K562 (cell line): ENCODE measurements around the gene HOXD9. TPM values are rescaled to one million over a fixed set of nuclear protein-coding genes. Genes with fewer than 3 reads are reported as not detected.
A peak's percentile ranks its signal among the peaks of the same experiment; 100 is the strongest.

Source experiments
- ATAC-seq: fragments of 200-7000 bp; cut with Tn5 transposase; 3 replicates; pipeline ENCODE4 v1.9.1; 2020; ENCODE audit warnings: moderate library complexity
- BruUV-seq: library from RNA; stranded (reverse); fragments of 400-500 nt; replicated peaks from 2 replicates; lab custom pipeline; 2021; lab: Mats Ljungman, UMichigan
- CTCF ChIA-PET: fragments of 300-600 bp; formaldehyde crosslinking; extraction: SDS; loops from one replicate; lab custom pipeline; 2021; ENCODE audit warnings: low intra/inter-chr PET ratio; lab: Yijun Ruan, JAX
- POLR2A ChIA-PET: fragments of 300-600, 350-650 bp; sonication (Branson Sonifier 250); formaldehyde crosslinking; extraction: SDS; loops from one replicate; lab custom pipeline; 2021; ENCODE audit warnings: antibody characterized with exemption, inconsistent platforms; lab: Yijun Ruan, JAX
- DNase-seq, 4 experiments: peaks; one replicate each; pipeline versions ENCODE4 v3.0.0 to v3.0.0-alpha.2; 2011 to 2018; ENCODE audit warnings: low spot score in 3 of 4, mixed read lengths in 3 of 4; ENCODE audit errors: extremely low read depth in 1 of 4
- FAIRE-seq: peaks from 2 replicates; lab custom pipeline; 2011; peaks lifted over from hg19 to GRCh38; lab: Jason Lieb, UNC
- H2AFZ ChIP-seq: 2 replicates; pipeline ENCODE4 v1.6.0; 2011; ENCODE audit warnings: low read depth, low read length, control low read depth, inconsistent platforms
- H3K27ac ChIP-seq: fragments of 200-600 bp; 3 replicates; pipeline ENCODE4 v1.8.0; 2011; ENCODE audit warnings: low read depth, mild to moderate bottlenecking, control low read depth, inconsistent platforms, low read length, moderate library complexity, mixed read lengths; ENCODE audit errors: extremely low read depth
- H3K27me3 ChIP-seq, 2 experiments: fragments of 300-600 bp in 1 of 2; 2 replicates in 1 of 2; 3 replicates in 1 of 2; pipeline versions ENCODE4 v1.6.0 to v1.8.0; 2011; ENCODE audit warnings: inconsistent platforms in 2 of 2, low read length in 2 of 2, mild to moderate bottlenecking in 1 of 2, mixed read lengths in 1 of 2, moderate library complexity in 1 of 2; ENCODE audit not compliant: control insufficient read depth in 2 of 2, insufficient read depth in 2 of 2
- H3K36me3 ChIP-seq: fragments of 300-600 bp; 3 replicates; pipeline ENCODE4 v1.8.0; 2011; ENCODE audit warnings: mild to moderate bottlenecking, low read length, inconsistent platforms; ENCODE audit not compliant: control insufficient read depth, insufficient read depth
- H3K4me1 ChIP-seq, 2 experiments: fragments of 200-600 bp in 1 of 2; replicated peaks in 1 of 2; 2 replicates in 1 of 2; 3 replicates in 1 of 2; pipeline versions ENCODE4 v1.5.1 to v1.8.0; 2011; ENCODE audit warnings: inconsistent platforms in 2 of 2, low read length in 2 of 2, mild to moderate bottlenecking in 1 of 2, mixed read lengths in 1 of 2, moderate library complexity in 1 of 2; ENCODE audit not compliant: control insufficient read depth in 2 of 2, insufficient read depth in 2 of 2
- H3K4me2 ChIP-seq: 2 replicates; pipeline ENCODE4 v1.6.1; 2011; ENCODE audit warnings: low read length, control low read depth, inconsistent platforms, mixed read lengths; ENCODE audit not compliant: insufficient read depth
- H3K4me3 ChIP-seq: fragments of 200-600 bp; sonication (generic), shearing (Covaris generic); 2 replicates; pipeline ENCODE4 v1.5.1; 2016; ENCODE audit warnings: control low read depth, inconsistent platforms
- H3K79me2 ChIP-seq: fragments of 200-600 bp; 3 replicates; pipeline ENCODE4 v1.8.0; 2011; ENCODE audit warnings: low read length, inconsistent platforms; ENCODE audit not compliant: control insufficient read depth, insufficient read depth
- H3K9ac ChIP-seq, 2 experiments: 2 replicates each; pipeline versions ENCODE4 v1.6.0 to v1.6.1; 2011; ENCODE audit warnings: low read depth in 2 of 2, low read length in 2 of 2, control low read depth in 1 of 2, inconsistent platforms in 1 of 2, mild to moderate bottlenecking in 1 of 2, mixed read lengths in 1 of 2; ENCODE audit not compliant: insufficient read depth in 1 of 2
- H3K9me1 ChIP-seq: one replicate; pipeline ENCODE4 v1.6.0; 2011; ENCODE audit warnings: inconsistent platforms, mild to moderate bottlenecking, low read length, moderate library complexity; ENCODE audit not compliant: control insufficient read depth, insufficient read depth
- H3K9me3 ChIP-seq: replicated peaks from 2 replicates; pipeline ENCODE4 v1.5.1; 2011; ENCODE audit warnings: low read depth, low read length, inconsistent platforms; ENCODE audit not compliant: control insufficient read depth, insufficient read depth
- H4K20me1 ChIP-seq: replicated peaks from 2 replicates; pipeline ENCODE4 v1.6.1; 2011; ENCODE audit warnings: low read length, inconsistent platforms, mixed read lengths; ENCODE audit not compliant: control insufficient read depth, insufficient read depth
- ERF ChIP-seq: fragments of 450-650 bp; formaldehyde crosslinking; IDR thresholded peaks from 2 replicates; pipeline ENCODE4 v1.4.0; 2020; ENCODE audit warnings: mild to moderate bottlenecking, mixed read lengths
- GABPA ChIP-seq: fragments of 200-800 bp; sonication (Bioruptor generic); conservative IDR thresholded peaks from 2 replicates; pipeline ENCODE4 v1.6.1; 2016; ENCODE audit warnings: low read depth, missing genetic modification characterization, missing compliant biosample characterization
- KDM2B ChIP-seq: fragments of 250-450 bp; sonication (Bioruptor Pico); IDR thresholded peaks from 2 replicates; pipeline ENCODE4 v1.8.0; 2021; ENCODE audit warnings: mild to moderate bottlenecking, moderate library complexity
- LARP7 ChIP-seq: fragments of 450-650 bp; IDR thresholded peaks from 2 replicates; pipeline ENCODE4 v1.6.1; 2016
- MGA ChIP-seq: fragments of 450-650 bp; IDR thresholded peaks from 2 replicates; pipeline ENCODE4 v1.6.1; 2016; ENCODE audit warnings: mild to moderate bottlenecking, moderate library complexity
- NR3C1 ChIP-seq: sonication (generic); formaldehyde crosslinking; IDR thresholded peaks from 2 replicates; pipeline ENCODE4 v1.8.1; 2022; ENCODE audit warnings: missing genetic modification reagents
- NR4A1 ChIP-seq, 2 experiments: fragments of 250-450 bp in 1 of 2; fragments of 450-650 bp in 1 of 2; sonication (Bioruptor Pico) in 1 of 2; IDR thresholded peaks; 2 replicates each; pipeline versions ENCODE4 v1.4.0 to v1.6.1; 2016 to 2020; ENCODE audit warnings: mild to moderate bottlenecking in 2 of 2, missing compliant biosample characterization in 1 of 2, missing genetic modification characterization in 1 of 2, moderate library complexity in 1 of 2
- WGBS: fragments of 100-300 bp; shearing (Covaris generic); methylation state at CpG from one replicate; pipeline ENCODE4 v1.1.6; 2016; ENCODE audit warnings: low coverage, mixed read lengths; ENCODE audit not compliant: insufficient coverage; ENCODE audit errors: missing lambda C conversion rate; 5-methylcytosine and 5-hydroxymethylcytosine counted together
- in situ Hi-C: fragments of 300-500 bp; cut with MboI; formaldehyde crosslinking; loops from 4 replicates; pipeline ENCODE4 v1.15.0; 2018; ENCODE audit warnings: inconsistent platforms, mixed read lengths
- intact Hi-C: fragments of 100-400 bp; cut with micrococcal nuclease; formaldehyde crosslinking; loops from 2 replicates; pipeline ENCODE4 v1.14.2; 2022
- polyA plus RNA-seq, 8 experiments: library from polyadenylated mRNA; depleted of rRNA in 4 of 8; stranded (reverse) in 5 of 8; unstranded in 3 of 8; fragments of >200 nt; fragmentation: Nextera tagmentation in 2 of 8; fragmentation: Illumina TruSeq in 1 of 8; extraction: Ambion mirVana in 2 of 8; extraction: Trizol in 1 of 8; gene quantifications; 2 replicates each; pipeline versions ENCODE4 v1.2.1 to v1.2.3, GENCODE V29; 2011 to 2014; ENCODE audit warnings: inconsistent platforms in 1 of 8, missing spikeins in 1 of 8
- total RNA-seq, 7 experiments: library from RNA; depleted of rRNA in 6 of 7; stranded (reverse); fragments of >200 nt in 6 of 7; fragmentation: Illumina TruSeq in 2 of 7; extraction: Trizol in 2 of 7; gene quantifications; 2 replicates each; pipeline versions ENCODE4 v1.2.1 to v1.2.3, GENCODE V29; 2011 to 2021; ENCODE audit warnings: low replicate concordance in 1 of 7

HOXD9 gene
- total and polyA plus RNA-seq, 9 of the 15 experiments (the other 6 are each of a cell fraction or from before 2014, with no cell fraction given) = not detected

- BruUV-seq = no TSS peak
- in situ Hi-C loops = loop anchor here (10.0 to 25.0 kb wide), 2 partner anchors 656 to 1043 kb away; no protein-coding TSS in a partner anchor
- CTCF ChIA-PET = interaction anchor here (0.6 to 3.8 kb wide), 7 partner anchors 9 to 1331 kb away, joined by 3 to 36 read pairs (median 3); no protein-coding TSS in a partner anchor
- Histone ChIP-seq H4K20me1 (peaks cover 4% of the 10 kb centered on the region; the same call in 1 of the 2 replicates), H3K9me1 (no peaks in the 10 kb centered on the region), H3K4me1 (peaks cover under 1 to 34% of the 10 kb centered on the region in 2 experiments; a peak in 3 of 5 replicates), H3K4me3 (peak overlapping the region; percentile 52), H3K79me2 (no peaks in the 10 kb centered on the region), H3K9me3 (peaks cover 10% of the 10 kb centered on the region), H3K4me2 (peak overlapping the region; percentile 37), H3K27ac (no peak overlapping the region), H3K36me3 (no peaks in the 10 kb centered on the region), H3K9ac (peak overlapping the region in 1 of 2 experiments; percentile 87; a peak in 2 of 4 replicates), H3K27me3 (peaks cover 49 to 70% of the 10 kb centered on the region in 2 experiments), H2AFZ (peak overlapping the region; percentile 76)
- FAIRE-seq (no peak), DNase-seq (no peak), ATAC-seq (peak; percentile 5; the same call in 2 of the 3 replicates)
- intact Hi-C loops = no loop called here
- POLR2A ChIA-PET = no interaction called here
- 77% methylated on average over 42 of the region's 68 CpGs for WGBS
- TF ChIP-seq ERF (CRISPR knock-in tag) = 0 out of 2 replicates have a peak, but pooled peaks have one; percentile 45
- TF ChIP-seq KDM2B = no peak
- peak; percentile 55; the same call in 1 of the 2 replicates for TF ChIP-seq GABPA
- peak; percentile 85 for TF ChIP-seq MGA
- TF ChIP-seq LARP7 = no peak
- no peak for TF ChIP-seq NR4A1 (CRISPR knock-in tag; IDR thresholded peaks at IDR 0.05)
- TF ChIP-seq NR4A1 (tag; IDR thresholded peaks at IDR 0.05) = peak; percentile 57; the same call in 1 of the 2 replicates
- TF ChIP-seq NR3C1 = 0 out of 2 replicates have a peak, but pooled peaks have one; percentile 26
These were observed 41.8 kb upstream of the HOXD9 start for GRCh38 chr2:176080540-176081375.
